Adrenal gland (tissue), 5 donors: ENCODE data around the gene SLC22A13.

ENCODE experiments used
- POLR2A ChIP-seq, 2 donors: fragments of 450-650 bp; IDR thresholded peaks; one replicate each; pipeline ENCODE4 v1.6.1; 2017; ENCODE audit warnings: antibody characterized with exemption in 2 of 2, mild to moderate bottlenecking in 2 of 2, moderate library complexity in 1 of 2
- TF ChIP-seq, protein P1 (sequence below), 6 experiments: fragments of 450-650 bp in 4 of 6; fragments of 200-600 bp in 2 of 6; sonication (generic) in 1 of 6; IDR thresholded peaks; 1 replicate in 5 of 6; 2 replicates in 1 of 6; pipeline versions ENCODE4 v1.5.1 to v1.8.0; 2016 to 2021; ENCODE audit warnings: antibody characterized with exemption in 6 of 6, mild to moderate bottlenecking in 2 of 6, moderate library complexity in 1 of 6
- donor health status: DM: no; HTN: no; CAD: no.

DNA sequence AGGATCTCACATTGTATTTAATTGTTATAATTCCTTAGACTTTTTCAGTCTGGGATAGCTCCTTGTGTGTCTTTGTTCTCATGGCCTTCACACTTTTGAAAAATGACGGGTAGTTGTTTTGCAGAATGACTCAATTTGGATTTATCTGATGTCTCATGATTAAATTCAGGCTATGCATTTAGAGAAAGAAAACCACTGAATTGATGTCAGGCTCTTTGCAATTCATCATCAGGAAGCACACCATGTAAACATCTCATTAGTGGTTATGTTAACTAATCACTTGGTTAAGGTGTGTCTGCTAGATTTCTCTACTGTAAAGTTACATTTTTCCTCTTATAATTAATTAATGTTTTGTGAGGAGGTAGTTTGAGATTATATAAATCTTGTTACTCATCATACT is 8.0 kb upstream of the SLC22A13 start:
- TF ChIP-seq, protein P1, sequence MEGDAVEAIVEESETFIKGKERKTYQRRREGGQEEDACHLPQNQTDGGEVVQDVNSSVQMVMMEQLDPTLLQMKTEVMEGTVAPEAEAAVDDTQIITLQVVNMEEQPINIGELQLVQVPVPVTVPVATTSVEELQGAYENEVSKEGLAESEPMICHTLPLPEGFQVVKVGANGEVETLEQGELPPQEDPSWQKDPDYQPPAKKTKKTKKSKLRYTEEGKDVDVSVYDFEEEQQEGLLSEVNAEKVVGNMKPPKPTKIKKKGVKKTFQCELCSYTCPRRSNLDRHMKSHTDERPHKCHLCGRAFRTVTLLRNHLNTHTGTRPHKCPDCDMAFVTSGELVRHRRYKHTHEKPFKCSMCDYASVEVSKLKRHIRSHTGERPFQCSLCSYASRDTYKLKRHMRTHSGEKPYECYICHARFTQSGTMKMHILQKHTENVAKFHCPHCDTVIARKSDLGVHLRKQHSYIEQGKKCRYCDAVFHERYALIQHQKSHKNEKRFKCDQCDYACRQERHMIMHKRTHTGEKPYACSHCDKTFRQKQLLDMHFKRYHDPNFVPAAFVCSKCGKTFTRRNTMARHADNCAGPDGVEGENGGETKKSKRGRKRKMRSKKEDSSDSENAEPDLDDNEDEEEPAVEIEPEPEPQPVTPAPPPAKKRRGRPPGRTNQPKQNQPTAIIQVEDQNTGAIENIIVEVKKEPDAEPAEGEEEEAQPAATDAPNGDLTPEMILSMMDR (IDR thresholded peaks at IDR 0.05), result no peak
- TF ChIP-seq POLR2A (IDR thresholded peaks at IDR 0.05), result no peak
